Loucy (cell line): Measurements from ENCODE around the gene DTNB.

Source experiments
- H2AFZ ChIP-seq: fragments of 200-600 bp; sonication (generic); 2 replicates; pipeline ENCODE4 v1.6.0; 2016; ENCODE audit warnings: antibody characterized with exemption, mild to moderate bottlenecking, low read length, moderate library complexity
- H3F3A ChIP-seq: fragments of 200-600 bp; 2 replicates; pipeline ENCODE4 v1.6.0; 2016; ENCODE audit warnings: antibody characterized with exemption, low read depth, mild to moderate bottlenecking
- H3K27me3 ChIP-seq: fragments of 200-600 bp; sonication (generic); 2 replicates; pipeline ENCODE4 v1.6.1; 2014; ENCODE audit warnings: low read length, mild to moderate bottlenecking; ENCODE audit not compliant: insufficient read depth, poor library complexity, severe bottlenecking
- H3K36me3 ChIP-seq: fragments of 200-600 bp; sonication (generic); 2 replicates; pipeline ENCODE4 v1.6.1; 2016; ENCODE audit warnings: low read length; ENCODE audit not compliant: insufficient read depth
- H3K4me1 ChIP-seq: fragments of 200-600 bp; sonication (generic); 2 replicates; pipeline ENCODE4 v1.5.1; 2014; ENCODE audit warnings: low read length, mild to moderate bottlenecking; ENCODE audit not compliant: insufficient read depth, poor library complexity, severe bottlenecking
- H3K4me2 ChIP-seq: fragments of 200-600 bp; sonication (generic); 2 replicates; pipeline ENCODE4 v1.6.0; 2014; ENCODE audit warnings: antibody characterized with exemption, low read length, low read depth, mild to moderate bottlenecking; ENCODE audit not compliant: poor library complexity, severe bottlenecking
- H3K4me3 ChIP-seq: fragments of 200-600 bp; sonication (generic); 2 replicates; pipeline ENCODE4 v1.5.1; 2014; ENCODE audit warnings: low read length, mild to moderate bottlenecking, mixed read lengths; ENCODE audit not compliant: poor library complexity, severe bottlenecking
- H3K79me2 ChIP-seq: fragments of 200-600 bp; sonication (generic); 2 replicates; pipeline ENCODE4 v1.6.1; 2014; ENCODE audit warnings: low read length; ENCODE audit not compliant: insufficient read depth
- H3K9ac ChIP-seq: fragments of 200-600 bp; sonication (generic); 2 replicates; pipeline ENCODE4 v1.6.0; 2014; ENCODE audit warnings: mild to moderate bottlenecking, low read depth, low read length, moderate library complexity; ENCODE audit not compliant: poor library complexity, severe bottlenecking
- H3K9me2 ChIP-seq: fragments of 200-600 bp; sonication (generic); replicated peaks from 2 replicates; pipeline ENCODE4 v1.6.1; 2016; ENCODE audit warnings: low read depth, low read length, mixed read lengths
- H3K9me3 ChIP-seq: fragments of 200-600 bp; sonication (generic); 2 replicates; pipeline ENCODE4 v1.6.1; 2014; ENCODE audit warnings: mild to moderate bottlenecking, antibody characterized with exemption, low read length, low read depth; ENCODE audit not compliant: insufficient read depth
- H4K20me1 ChIP-seq: fragments of 200-600 bp; sonication (generic); 2 replicates; pipeline ENCODE4 v1.6.0; 2014; ENCODE audit warnings: antibody characterized with exemption, low read length, mild to moderate bottlenecking; ENCODE audit not compliant: insufficient read depth, poor library complexity, severe bottlenecking
- EZH2phosphoT487 ChIP-seq: fragments of 200-600 bp; IDR thresholded peaks from 2 replicates; pipeline ENCODE4 v1.6.1; 2018; ENCODE audit warnings: antibody characterized with exemption, mild to moderate bottlenecking, moderate library complexity, borderline replicate concordance
- TF ChIP-seq, protein P1 (sequence below): fragments of 200-600 bp; sonication (generic); conservative IDR thresholded peaks from 2 replicates; pipeline ENCODE4 v1.5.1; 2014; ENCODE audit warnings: mild to moderate bottlenecking, antibody characterized with exemption, low read length

The DTNB gene

DNA sequence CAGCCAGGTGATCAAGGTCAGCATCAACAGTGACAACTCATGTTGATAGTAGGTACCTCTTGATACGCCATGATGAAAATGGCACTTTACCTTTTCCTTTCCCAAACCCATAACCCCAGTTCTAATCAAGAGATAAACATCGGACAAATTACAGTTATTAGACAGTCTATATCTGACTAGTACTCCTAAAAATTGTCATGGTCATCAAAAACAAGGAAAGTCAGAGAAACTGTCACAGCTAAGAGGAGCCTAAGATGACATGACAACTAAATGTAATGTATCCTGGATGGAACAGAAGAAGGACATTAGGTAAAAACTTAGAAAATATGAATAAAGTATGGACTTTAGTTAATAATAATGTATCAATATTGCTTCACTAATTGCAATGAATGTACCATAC lies 234.6 kb downstream of the DTNB start:
- no peaks in the 10 kb centered on the region for H3F3A ChIP-seq
- H3K4me2 ChIP-seq, result no peak overlapping the region
- H3K27me3 ChIP-seq, result no peaks in the 10 kb centered on the region
- H4K20me1 ChIP-seq, result no peaks in the 10 kb centered on the region
- no peak overlapping the region for H3K4me3 ChIP-seq
- no peaks in the 10 kb centered on the region for H3K9me3 ChIP-seq
- no peaks in the 10 kb centered on the region for H3K9me2 ChIP-seq
- TF ChIP-seq, protein P1, sequence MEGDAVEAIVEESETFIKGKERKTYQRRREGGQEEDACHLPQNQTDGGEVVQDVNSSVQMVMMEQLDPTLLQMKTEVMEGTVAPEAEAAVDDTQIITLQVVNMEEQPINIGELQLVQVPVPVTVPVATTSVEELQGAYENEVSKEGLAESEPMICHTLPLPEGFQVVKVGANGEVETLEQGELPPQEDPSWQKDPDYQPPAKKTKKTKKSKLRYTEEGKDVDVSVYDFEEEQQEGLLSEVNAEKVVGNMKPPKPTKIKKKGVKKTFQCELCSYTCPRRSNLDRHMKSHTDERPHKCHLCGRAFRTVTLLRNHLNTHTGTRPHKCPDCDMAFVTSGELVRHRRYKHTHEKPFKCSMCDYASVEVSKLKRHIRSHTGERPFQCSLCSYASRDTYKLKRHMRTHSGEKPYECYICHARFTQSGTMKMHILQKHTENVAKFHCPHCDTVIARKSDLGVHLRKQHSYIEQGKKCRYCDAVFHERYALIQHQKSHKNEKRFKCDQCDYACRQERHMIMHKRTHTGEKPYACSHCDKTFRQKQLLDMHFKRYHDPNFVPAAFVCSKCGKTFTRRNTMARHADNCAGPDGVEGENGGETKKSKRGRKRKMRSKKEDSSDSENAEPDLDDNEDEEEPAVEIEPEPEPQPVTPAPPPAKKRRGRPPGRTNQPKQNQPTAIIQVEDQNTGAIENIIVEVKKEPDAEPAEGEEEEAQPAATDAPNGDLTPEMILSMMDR, result no peak
- TF ChIP-seq EZH2phosphoT487, result no peak
- H3K4me1 ChIP-seq, result no peaks in the 10 kb centered on the region
- H3K9ac ChIP-seq, result no peak overlapping the region
- no peaks in the 10 kb centered on the region for H3K79me2 ChIP-seq
- H2AFZ ChIP-seq, result no peak overlapping the region
- peaks cover 4% of the 10 kb centered on the region for H3K36me3 ChIP-seq

DNA sequence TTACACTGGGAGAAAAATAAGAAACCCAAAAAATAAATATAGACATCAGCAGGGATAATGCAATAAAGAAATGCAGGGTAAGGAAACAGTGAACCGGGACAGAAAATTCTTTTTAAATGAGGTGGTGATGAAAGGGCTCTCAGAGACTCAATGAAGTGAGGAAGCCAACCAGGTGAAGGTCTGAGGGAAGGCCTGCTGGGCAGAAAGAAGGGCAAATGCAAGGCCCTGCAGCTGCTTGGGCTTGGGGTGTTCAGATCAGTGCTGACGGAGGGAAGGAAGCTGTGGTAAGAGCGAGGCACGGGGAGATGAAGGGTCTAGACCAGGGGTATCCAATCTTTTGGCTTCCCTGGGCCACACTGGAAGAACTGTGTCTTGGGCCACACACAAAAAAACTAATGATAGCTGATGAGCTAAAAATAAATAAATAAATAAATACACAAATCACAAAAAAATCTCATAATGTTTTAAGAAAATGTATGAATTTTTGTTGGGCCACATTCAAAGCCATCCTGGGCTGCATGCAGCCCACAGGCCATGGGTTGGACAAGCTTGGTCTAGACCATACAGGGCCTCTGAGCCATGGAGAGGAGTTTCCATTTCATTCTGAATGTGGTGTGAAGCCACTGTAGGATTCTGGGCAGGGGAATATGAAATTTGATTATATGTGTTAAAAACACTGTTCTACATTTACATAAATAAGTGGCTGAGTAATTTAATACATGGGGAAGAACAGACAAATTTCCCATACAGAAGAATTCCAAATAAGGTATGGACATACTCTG lies 235.3 kb downstream of the DTNB start:
- Histone ChIP-seq H3K36me3 (peaks cover 4% of the 10 kb centered on the region), H4K20me1 (no peaks in the 10 kb centered on the region), H3F3A (no peaks in the 10 kb centered on the region), H3K9me3 (no peaks in the 10 kb centered on the region), H2AFZ (no peak overlapping the region), H3K27me3 (no peaks in the 10 kb centered on the region), H3K9me2 (no peaks in the 10 kb centered on the region), H3K4me1 (no peaks in the 10 kb centered on the region), H3K4me3 (no peak overlapping the region), H3K9ac (no peak overlapping the region), H3K4me2 (no peak overlapping the region), H3K79me2 (no peaks in the 10 kb centered on the region)
- TF ChIP-seq EZH2phosphoT487, result no peak
- TF ChIP-seq, protein P1, result no peak

DNA sequence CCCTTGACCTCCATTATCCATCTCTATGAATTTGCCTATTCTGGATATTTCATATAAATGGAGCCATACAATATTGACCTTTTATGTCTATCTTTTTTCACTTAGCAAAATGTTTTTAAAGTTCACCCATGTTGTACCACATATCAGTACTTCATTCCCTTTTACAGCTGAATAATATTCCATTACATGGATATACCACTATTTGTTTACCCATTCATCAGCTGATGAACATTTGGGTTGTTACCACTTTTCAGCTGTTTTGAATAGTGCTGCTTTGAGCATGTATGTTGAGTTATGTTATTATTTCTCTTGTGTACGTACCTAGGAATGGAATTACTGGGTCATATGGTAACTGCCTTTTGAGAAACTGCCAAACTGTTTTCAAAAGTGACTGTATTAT lies 238.0 kb downstream of the DTNB start:
- no peak overlapping the region for H3K9ac ChIP-seq
- H2AFZ ChIP-seq, result no peak overlapping the region
- H3K27me3 ChIP-seq, result no peaks in the 10 kb centered on the region
- H3K4me1 ChIP-seq, result no peaks in the 10 kb centered on the region
- H3K9me3 ChIP-seq, result no peaks in the 10 kb centered on the region
- no peaks in the 10 kb centered on the region for H3K9me2 ChIP-seq
- H3K79me2 ChIP-seq, result no peaks in the 10 kb centered on the region
- H3F3A ChIP-seq, result no peaks in the 10 kb centered on the region
- peaks cover 4% of the 10 kb centered on the region for H3K36me3 ChIP-seq
- H3K4me3 ChIP-seq, result no peak overlapping the region
- TF ChIP-seq EZH2phosphoT487, result no peak
- TF ChIP-seq, protein P1, result no peak
- H3K4me2 ChIP-seq, result no peak overlapping the region
- no peaks in the 10 kb centered on the region for H4K20me1 ChIP-seq
